GM18520 (cell line): ENCODE measurements around the gene TPK1.

Source experiments
- ATAC-seq: cut with Tn5 transposase; IDR thresholded peaks from one replicate; pipeline ENCODE4 v1.9.1; 2021; ENCODE audit not compliant: unreplicated experiment

TPK1 gene

GRCh38 chr7:144835652-144836544 is at the start of gene TPK1:
TSS of gene TPK1 (minus strand) at chr7:144836053. CDS start at chr7:144835602, 451 bp downstream.
- ATAC-seq = peak; percentile 87

GRCh38 chr7:144885478-144885877 is 49.6 kb upstream of the TPK1 start:
- no peak for ATAC-seq

GRCh38 chr7:144884896-144885295 is 49.0 kb upstream of the TPK1 start:
- no peak for ATAC-seq

GRCh38 chr7:144873316-144873845 is 37.5 kb upstream of the TPK1 start:
- no peak for ATAC-seq

GRCh38 chr7:144869082-144869481 is 33.2 kb upstream of the TPK1 start:
- no peak for ATAC-seq

GRCh38 chr7:144866189-144866588 is 30.3 kb upstream of the TPK1 start:
- ATAC-seq = no peak

GRCh38 chr7:144863320-144863647 is 27.4 kb upstream of the TPK1 start:
- no peak for ATAC-seq

GRCh38 chr7:144862612-144863319 is 26.9 kb upstream of the TPK1 start:
- ATAC-seq = no peak

GRCh38 chr7:144859739-144860138 is 23.9 kb upstream of the TPK1 start:
- ATAC-seq = no peak

- no peak for ATAC-seq
Measured at GRCh38 chr7:144857463-144857862, 21.6 kb upstream of the TPK1 start.

GRCh38 chr7:144854839-144855424 is 19.1 kb upstream of the TPK1 start:
- ATAC-seq = no peak

- ATAC-seq = no peak
Measured at GRCh38 chr7:144853542-144853941, 17.7 kb upstream of the TPK1 start.

GRCh38 chr7:144848078-144848477 is 12.2 kb upstream of the TPK1 start:
- ATAC-seq = no peak

- peak; percentile 65 for ATAC-seq
Measured at GRCh38 chr7:144842377-144842851, 6.6 kb upstream of the TPK1 start.

GRCh38 chr7:144836545-144836842 is 641 bp upstream of the TPK1 start:
- no peak for ATAC-seq

GRCh38 chr7:144835155-144835611 is 670 bp downstream of the TPK1 start:
- peak; percentile 9 for ATAC-seq

GRCh38 chr7:144834641-144835144 is 1.2 kb downstream of the TPK1 start:
- peak; percentile 21 for ATAC-seq

GRCh38 chr7:144830811-144831210 is 5.0 kb downstream of the TPK1 start:
- ATAC-seq = no peak

- no peak for ATAC-seq
Measured at GRCh38 chr7:144830024-144830785, 5.6 kb downstream of the TPK1 start.

- ATAC-seq = no peak
Measured at GRCh38 chr7:144827621-144828020, 8.2 kb downstream of the TPK1 start.

GRCh38 chr7:144826208-144826607 is 9.6 kb downstream of the TPK1 start:
- no peak for ATAC-seq
